A549 treated with CORT108297 at 1 μM for 4 hours (cell line): ENCODE data around the gene CIAO2A. TPM values are rescaled to one million over a fixed set of nuclear protein-coding genes. Genes with fewer than 3 reads are reported as not detected.

Experiments used
- total RNA-seq: library from RNA; stranded (reverse); fragments of 200-300 nt; extraction: Qiagen RNA extraction; gene quantifications from 5 replicates; pipeline ENCODE4 v1.2.3, GENCODE V29; 2022

CIAO2A gene
- 113 to 207 TPM (median 121 TPM) in 5 replicates for total RNA-seq

GRCh38 chr15:64093627-64094417 lies at the start of gene CIAO2A:
TSS of gene CIAO2A (minus strand) at chr15:64093838. CDS start at chr15:64093768, 70 bp downstream.

GRCh38 chr15:64095795-64096667 lies 2.4 kb upstream of the CIAO2A start, which contains the start of gene SNX1:
TSS of gene SNX1 (plus strand) at chr15:64095982. CDS start at chr15:64096014, 32 bp downstream.

GRCh38 chr15:64046421-64047153 lies 47.1 kb downstream of the CIAO2A start, which contains the start of gene DAPK2:
TSS of gene DAPK2 (minus strand) at chr15:64046485. CDS start at chr15:64040261, 6,224 bp downstream.

Other genes starting within 250 kb of the CIAO2A start
- gene DAPK2, start 47.4 kb downstream of the CIAO2A start, total RNA-seq, result 3.8 to 5.4 TPM (median 3.9 TPM) in 5 replicates
- gene SNX1, start 2.1 kb upstream of the CIAO2A start, total RNA-seq, result 70.3 to 82.8 TPM (median 80.8 TPM) in 5 replicates
- 0.59 to 0.96 TPM (median 0.89 TPM) in 5 replicates for gene SNX22, start 57.9 kb upstream of the CIAO2A start, total RNA-seq
- 765 to 823 TPM (median 809 TPM) in 5 replicates for gene PPIB, start 69.2 kb upstream of the CIAO2A start, total RNA-seq